NCI-H2227 (cell line): ENCODE results near the gene COX5B.
"Not testable (repeated sequence)": the region's sequence is repeated elsewhere in the genome, so short reads cannot be mapped to it uniquely, and the experiment has no call there.

Source experiments
- DNase-seq: peaks from one replicate; lab custom pipeline; 2025; ENCODE audit not compliant: unreplicated experiment; lab: John Stamatoyannopoulos, UW

COX5B gene

DNA sequence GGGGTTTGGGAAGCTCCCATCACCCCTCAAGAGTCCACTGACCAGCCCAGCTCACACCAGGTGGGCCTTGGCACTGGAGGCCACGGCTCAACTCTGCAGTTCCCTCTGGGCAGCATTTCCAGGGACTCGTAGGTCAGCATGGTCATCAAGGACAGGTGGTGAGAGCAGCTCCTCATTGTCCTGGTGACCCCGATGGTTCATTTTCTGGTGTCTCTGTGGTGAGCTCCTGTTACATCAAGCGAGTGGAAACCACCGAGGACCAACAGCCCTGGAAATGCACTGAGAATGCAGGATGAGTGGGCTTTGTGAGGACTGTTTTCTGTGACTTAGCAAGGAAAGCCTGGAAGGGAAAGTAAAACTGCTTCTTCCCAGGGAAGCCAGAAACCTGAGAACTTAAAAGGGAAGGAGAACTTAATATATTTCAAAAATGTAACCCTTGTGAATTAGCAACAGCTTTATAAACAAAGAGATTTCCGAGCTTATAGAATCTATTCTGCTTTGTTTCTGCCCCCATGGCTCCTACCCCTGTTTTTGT is 26.8 kb downstream of the COX5B start:
- DNase-seq = not testable (repeated sequence)

DNA sequence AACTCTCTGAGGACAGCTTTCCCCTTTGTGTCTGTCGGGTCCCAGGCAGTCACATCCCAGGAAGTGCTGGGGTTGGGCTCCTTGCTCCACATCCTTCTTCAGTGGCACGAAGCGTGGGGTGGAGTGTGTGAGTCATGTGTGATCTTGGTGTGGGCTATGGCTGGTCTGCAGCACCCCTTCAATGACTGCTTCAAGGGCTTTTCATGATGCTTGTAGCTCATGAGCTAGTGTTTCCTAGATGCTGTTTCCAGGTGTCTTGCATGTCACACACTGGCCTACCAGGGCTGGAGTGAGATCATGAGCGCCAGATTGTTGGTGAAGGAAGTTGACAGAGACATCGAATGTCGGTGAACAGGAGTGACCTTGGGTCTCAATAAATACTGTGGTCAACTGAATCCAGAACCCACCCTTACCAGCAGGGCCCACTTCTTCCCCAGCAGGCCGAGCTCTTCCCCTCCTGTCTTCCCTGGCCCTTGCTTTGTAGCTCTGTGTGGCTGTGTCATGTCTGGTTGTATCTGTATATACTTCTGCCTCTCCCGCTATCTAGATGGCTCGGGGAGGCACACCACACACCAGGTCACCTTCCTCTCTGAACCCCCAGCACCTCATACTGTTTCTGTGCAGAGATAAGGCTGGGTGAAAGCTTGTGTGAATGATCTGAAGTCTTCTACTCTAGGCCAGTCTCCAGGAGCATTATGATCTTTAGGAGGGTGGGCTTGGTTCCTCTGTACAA is 27.5 kb downstream of the COX5B start:
- DNase-seq = no peak

DNA sequence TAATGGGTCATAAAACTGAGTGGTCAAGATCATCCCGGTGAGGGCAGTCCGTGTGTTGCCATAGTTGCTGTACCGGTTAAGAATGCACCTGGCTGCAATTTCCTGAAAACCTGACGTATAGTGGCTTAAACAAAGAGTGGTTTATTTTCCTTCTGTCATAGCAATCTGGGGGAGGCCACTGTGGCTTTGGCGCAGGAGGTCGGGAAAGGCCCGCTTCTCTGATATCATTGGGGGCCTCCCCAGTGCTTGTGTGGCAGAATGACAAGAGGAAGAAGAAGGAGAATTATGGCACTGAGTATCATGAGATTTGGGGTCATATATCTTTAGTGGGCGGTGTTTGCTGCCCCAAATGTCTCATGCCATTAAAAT is 28.0 kb downstream of the COX5B start:
- no peak for DNase-seq

GRCh38 chr2:97675430-97676113 is 29.7 kb downstream of the COX5B start:
- DNase-seq = no peak

- no peak for DNase-seq
These were observed 30.8 kb downstream of the COX5B start for GRCh38 chr2:97676620-97677019.

DNA sequence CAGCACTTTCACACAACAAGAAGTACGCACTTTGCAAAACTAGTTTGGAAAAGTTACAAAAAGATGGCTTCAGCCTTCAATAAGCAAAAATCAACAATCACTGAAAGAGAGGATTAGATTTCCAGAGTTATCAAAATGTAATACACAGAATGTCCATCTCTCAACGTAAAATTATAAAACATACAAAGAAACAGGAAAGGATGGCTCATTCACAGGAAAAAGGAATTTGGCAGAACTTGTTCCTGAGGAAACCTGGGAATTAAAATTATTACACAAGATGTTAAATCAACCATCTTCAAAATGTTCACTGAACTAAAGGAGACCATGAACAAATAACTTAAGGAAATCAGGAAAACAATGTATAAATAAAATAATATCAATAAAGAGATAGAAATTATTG is 31.6 kb downstream of the COX5B start:
- no peak for DNase-seq

- no peak for DNase-seq
These were observed 32.4 kb downstream of the COX5B start for GRCh38 chr2:97678298-97678697.

- not testable (repeated sequence) for DNase-seq
These were observed 41.4 kb downstream of the COX5B start for GRCh38 chr2:97687235-97687634.

DNA sequence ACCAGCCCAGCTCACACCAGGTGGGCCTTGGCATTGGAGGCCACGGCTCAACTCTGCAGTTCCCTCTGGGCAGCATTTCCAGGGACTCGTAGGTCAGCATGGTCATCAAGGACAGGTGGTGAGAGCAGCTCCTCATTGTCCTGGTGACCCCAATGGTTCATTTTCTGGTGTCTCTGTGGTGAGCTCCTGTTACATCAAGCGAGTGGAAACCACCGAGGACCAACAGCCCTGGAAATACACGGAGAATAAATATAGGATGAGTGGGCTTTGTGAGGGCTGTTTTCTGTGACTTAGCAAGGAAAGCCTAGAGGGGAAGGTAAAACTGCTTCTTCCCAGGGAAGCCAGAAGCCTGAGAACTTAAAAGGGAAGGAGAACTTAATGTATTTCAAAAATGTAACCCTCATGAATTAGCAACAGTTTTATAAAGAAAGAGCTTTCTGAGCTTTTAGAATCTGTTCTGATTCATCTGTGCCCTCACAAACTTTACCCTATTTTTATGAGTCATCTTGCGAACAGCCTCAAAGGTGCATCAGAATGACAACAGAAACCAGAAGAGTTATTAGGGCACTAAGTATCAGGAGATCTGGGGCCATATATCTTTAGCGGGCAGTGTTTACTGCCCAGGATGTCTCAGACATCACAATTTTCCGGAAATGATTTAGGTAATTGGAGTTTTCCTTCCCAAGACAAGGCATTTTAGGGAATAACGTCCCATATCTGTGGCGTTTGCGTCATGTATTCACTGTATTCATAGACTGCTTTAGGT is 42.4 kb downstream of the COX5B start:
- no peak for DNase-seq

GRCh38 chr2:97691166-97691565 is 45.3 kb downstream of the COX5B start:
- no peak for DNase-seq

DNA sequence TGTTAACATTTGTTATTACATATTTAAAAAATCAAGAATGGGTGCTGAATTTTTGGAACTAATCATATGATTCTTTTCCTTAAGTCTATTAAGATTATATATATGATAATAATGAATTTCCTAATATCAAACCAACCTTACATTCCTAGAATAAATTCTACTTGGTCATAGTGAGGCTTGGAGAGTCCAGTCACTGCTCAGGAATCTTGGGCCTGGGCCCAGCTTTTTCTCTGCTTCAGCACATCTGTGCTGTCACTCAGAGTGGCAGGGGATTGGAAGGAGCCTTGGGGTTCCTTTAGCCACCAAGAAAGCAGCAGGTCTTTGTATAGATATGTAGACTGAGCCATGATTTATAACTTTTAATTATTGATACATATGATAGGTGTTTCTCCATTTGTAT is 47.6 kb downstream of the COX5B start:
- no peak for DNase-seq

DNA sequence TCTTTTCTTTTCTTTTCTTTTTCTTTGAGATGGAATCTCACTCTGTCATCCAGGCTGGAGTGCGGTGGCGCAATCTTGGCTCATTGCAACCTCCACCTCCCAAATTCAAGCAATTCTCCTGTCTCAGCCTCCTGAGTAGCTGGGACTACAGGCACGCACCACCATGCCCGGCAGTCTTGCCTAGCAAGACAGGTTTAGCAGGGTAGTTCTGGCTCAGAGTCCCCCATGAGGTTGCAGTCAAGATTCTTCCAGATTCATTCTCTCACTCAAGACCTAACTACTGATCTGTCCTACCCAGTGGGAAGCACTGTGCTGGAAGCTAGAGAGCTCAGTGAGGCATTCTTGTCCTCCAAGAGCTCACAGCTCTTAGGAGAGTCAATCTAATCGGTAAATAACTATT is 49.9 kb downstream of the COX5B start:
- DNase-seq = no peak

GRCh38 chr2:97697252-97698235 is 51.7 kb downstream of the COX5B start:
- DNase-seq = peak; percentile 88
